Measurements from ENCODE around the gene ZNF622. TPM values are rescaled to one million over a fixed set of nuclear protein-coding genes. Genes with fewer than 3 reads are reported as not detected.

The ZNF622 gene
- total RNA-seq, 1 experiment from 2014 or later = 25.2 TPM

DNA sequence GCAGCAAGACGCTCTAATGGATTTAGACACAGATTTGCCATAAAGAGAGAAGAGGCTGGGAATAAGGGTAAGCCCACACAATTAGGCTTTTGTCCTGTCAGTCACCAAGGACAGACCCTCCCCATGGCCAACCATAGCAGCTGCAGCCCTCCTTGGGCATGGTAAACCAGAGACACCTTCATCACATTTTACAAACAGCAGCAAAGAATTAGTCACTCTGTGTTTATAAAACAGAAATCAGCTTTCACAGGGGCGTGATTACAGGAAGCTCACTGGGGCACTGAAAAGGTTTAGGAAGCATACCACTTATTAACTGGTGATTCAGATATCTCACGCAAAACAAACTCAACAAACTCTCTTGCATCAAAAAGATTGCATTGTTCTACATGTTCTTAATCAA, 37.3 kb upstream of the ZNF622 start (continued):
- TF ChIP-seq, protein P1, sequence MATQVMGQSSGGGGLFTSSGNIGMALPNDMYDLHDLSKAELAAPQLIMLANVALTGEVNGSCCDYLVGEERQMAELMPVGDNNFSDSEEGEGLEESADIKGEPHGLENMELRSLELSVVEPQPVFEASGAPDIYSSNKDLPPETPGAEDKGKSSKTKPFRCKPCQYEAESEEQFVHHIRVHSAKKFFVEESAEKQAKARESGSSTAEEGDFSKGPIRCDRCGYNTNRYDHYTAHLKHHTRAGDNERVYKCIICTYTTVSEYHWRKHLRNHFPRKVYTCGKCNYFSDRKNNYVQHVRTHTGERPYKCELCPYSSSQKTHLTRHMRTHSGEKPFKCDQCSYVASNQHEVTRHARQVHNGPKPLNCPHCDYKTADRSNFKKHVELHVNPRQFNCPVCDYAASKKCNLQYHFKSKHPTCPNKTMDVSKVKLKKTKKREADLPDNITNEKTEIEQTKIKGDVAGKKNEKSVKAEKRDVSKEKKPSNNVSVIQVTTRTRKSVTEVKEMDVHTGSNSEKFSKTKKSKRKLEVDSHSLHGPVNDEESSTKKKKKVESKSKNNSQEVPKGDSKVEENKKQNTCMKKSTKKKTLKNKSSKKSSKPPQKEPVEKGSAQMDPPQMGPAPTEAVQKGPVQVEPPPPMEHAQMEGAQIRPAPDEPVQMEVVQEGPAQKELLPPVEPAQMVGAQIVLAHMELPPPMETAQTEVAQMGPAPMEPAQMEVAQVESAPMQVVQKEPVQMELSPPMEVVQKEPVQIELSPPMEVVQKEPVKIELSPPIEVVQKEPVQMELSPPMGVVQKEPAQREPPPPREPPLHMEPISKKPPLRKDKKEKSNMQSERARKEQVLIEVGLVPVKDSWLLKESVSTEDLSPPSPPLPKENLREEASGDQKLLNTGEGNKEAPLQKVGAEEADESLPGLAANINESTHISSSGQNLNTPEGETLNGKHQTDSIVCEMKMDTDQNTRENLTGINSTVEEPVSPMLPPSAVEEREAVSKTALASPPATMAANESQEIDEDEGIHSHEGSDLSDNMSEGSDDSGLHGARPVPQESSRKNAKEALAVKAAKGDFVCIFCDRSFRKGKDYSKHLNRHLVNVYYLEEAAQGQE (IDR thresholded peaks at IDR 0.05; ENCODE audit: low read depth) = no peak
- no peak for TF ChIP-seq RAD21 (IDR thresholded peaks at IDR 0.05; ENCODE audit: low read depth)
- TF ChIP-seq CTCF (IDR thresholded peaks at IDR 0.05 in 2 of 3, conservative IDR thresholded peaks at IDR 0.05 in 1 of 3; ENCODE audit: borderline replicate concordance in 1 of 3, insufficient read depth in 1 of 3, low read depth in 2 of 3, low read length in 2 of 3) = no peak
- TF ChIP-seq ELF1 (IDR thresholded peaks at IDR 0.05; ENCODE audit: borderline replicate concordance, low read depth) = no peak

DNA sequence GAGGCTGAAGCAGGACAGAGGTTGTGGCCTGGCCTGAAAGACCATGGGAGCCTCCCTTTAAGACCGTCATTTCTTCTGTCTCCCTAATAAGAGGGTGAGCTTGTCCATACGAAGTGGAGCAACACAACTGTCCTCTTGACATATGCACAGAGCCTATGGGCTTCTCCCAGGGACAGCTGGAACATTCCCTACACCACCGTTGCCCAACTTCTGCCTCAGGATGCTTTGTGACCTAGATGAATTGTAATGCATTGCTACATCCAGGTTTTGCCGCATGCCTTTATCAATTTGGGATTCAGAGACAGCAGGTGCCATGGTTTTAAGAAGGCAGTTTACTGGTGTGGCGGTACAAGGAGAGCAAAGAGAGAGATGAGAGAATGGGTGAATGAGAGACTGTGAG, 34.4 kb upstream of the ZNF622 start:
- RAD21 ChIA-PET (ENCODE audit: low non-redundant PET in 1 of 2, low total read pairs in 2 of 2, uncharacterized antibody in 2 of 2, unreplicated experiment in 2 of 2) = no interaction called here
- DNase-seq (ENCODE audit: low read depth, low spot score) (no peak), ATAC-seq (no peak)
- POLR2A ChIA-PET = no interaction called here
- Histone ChIP-seq H3K9me2 (ENCODE audit: insufficient read depth) (no peaks in the 10 kb centered on the region), H3K79me2 (ENCODE audit: insufficient read depth, low read length) (no peaks in the 10 kb centered on the region), H2AFZ (ENCODE audit: low read depth, low read length, poor library complexity, severe bottlenecking) (no peak overlapping the region), H3K36me3 (ENCODE audit: control insufficient read depth in 1 of 2, insufficient read depth in 2 of 2, low read length in 2 of 2) (no peaks in the 10 kb centered on the region), H3K4me1 (ENCODE audit: control insufficient read depth in 1 of 2, insufficient read depth in 2 of 2, low read length in 2 of 2) (no peaks in the 10 kb centered on the region), H3K9me3 (ENCODE audit: control insufficient read depth in 1 of 2, insufficient read depth in 1 of 2, low read depth in 1 of 2, low read length in 2 of 2) (no peaks in the 10 kb centered on the region), H3K27me3 (ENCODE audit: insufficient read depth, low read length) (no peaks in the 10 kb centered on the region), H3K27ac (ENCODE audit: low read depth, low read length) (no peak overlapping the region), H3K9ac (ENCODE audit: low read length) (no peak overlapping the region), H3K4me2 (ENCODE audit: low read length) (no peak overlapping the region), H3K4me3 (replicated peaks in 1 of 2; ENCODE audit: low read depth in 1 of 2, low read length in 2 of 2) (no peak overlapping the region), H4K20me1 (ENCODE audit: insufficient read depth) (no peaks in the 10 kb centered on the region)
- no TSS peak for BruUV-seq (replicated peaks)
- CTCF ChIA-PET = interaction anchor here (1.2 kb wide), 1 partner anchor 50 kb away, joined by 4 read pairs; no protein-coding TSS in a partner anchor
- intact Hi-C loops (cut with micrococcal nuclease) = no loop called here
- no peak for TF ChIP-seq YY1 (IDR thresholded peaks at IDR 0.05; ENCODE audit: extremely low read depth, insufficient replicate concordance, low read depth, low read length)
- no peak for TF ChIP-seq CEBPB (IDR thresholded peaks at IDR 0.05; ENCODE audit: low read depth)
- TF ChIP-seq POLR2A (IDR thresholded peaks at IDR 0.05; ENCODE audit: borderline replicate concordance, extremely low read depth, insufficient read depth, insufficient read length) = no peak
- no peak for TF ChIP-seq CTCF (IDR thresholded peaks at IDR 0.05 in 2 of 3, conservative IDR thresholded peaks at IDR 0.05 in 1 of 3; ENCODE audit: borderline replicate concordance in 1 of 3, insufficient read depth in 1 of 3, low read depth in 2 of 3, low read length in 2 of 3)
- TF ChIP-seq, protein P1 (IDR thresholded peaks at IDR 0.05; ENCODE audit: low read depth) = no peak
- no peak for TF ChIP-seq CBX3 (IDR thresholded peaks at IDR 0.05; ENCODE audit: low read depth)
- no peak for TF ChIP-seq FOSL1 (IDR thresholded peaks at IDR 0.05; ENCODE audit: low read depth)
- TF ChIP-seq SIN3A (IDR thresholded peaks at IDR 0.05; ENCODE audit: low read depth) = no peak
- TF ChIP-seq ZNF274 (IDR thresholded peaks at IDR 0.05; ENCODE audit: low read depth, low read length) = no peak
- TF ChIP-seq MAX (IDR thresholded peaks at IDR 0.05) = no peak
- no peak for TF ChIP-seq EZH2 (IDR thresholded peaks at IDR 0.05)
